Right forelimb (tissue), 1 donor: ENCODE results near the gene PRR16.
A peak's percentile ranks its signal among the peaks of the same experiment; 100 is the strongest.
"Not testable (repeated sequence)": the region's sequence is repeated elsewhere in the genome, so short reads cannot be mapped to it uniquely, and the experiment has no call there.

ENCODE experiments used
- DNase-seq: peaks from one replicate; pipeline ENCODE4 v3.0.0-alpha.2; 2018

PRR16 gene

GRCh38 chr5:120463991-120464626, at the start of gene PRR16:
PRR16 (plus strand) TSS chr5:120464300.
- peak; percentile 71 for DNase-seq

GRCh38 chr5:120415985-120416384, 48.1 kb upstream of the PRR16 start:
- no peak for DNase-seq

GRCh38 chr5:120419127-120419526, 45.0 kb upstream of the PRR16 start:
- no peak for DNase-seq

- not testable (repeated sequence) for DNase-seq
Measured at GRCh38 chr5:120426633-120427275, 37.3 kb upstream of the PRR16 start.

GRCh38 chr5:120430572-120430971, 33.5 kb upstream of the PRR16 start:
- DNase-seq: no peak

GRCh38 chr5:120432861-120433260, 31.2 kb upstream of the PRR16 start:
- no peak for DNase-seq

- DNase-seq: no peak
Measured at GRCh38 chr5:120435129-120435528, 29.0 kb upstream of the PRR16 start.

- DNase-seq: no peak
Measured at GRCh38 chr5:120436996-120437395, 27.1 kb upstream of the PRR16 start.

GRCh38 chr5:120442694-120443093, 21.4 kb upstream of the PRR16 start:
- no peak for DNase-seq

- DNase-seq: no peak
Measured at GRCh38 chr5:120443607-120444006, 20.5 kb upstream of the PRR16 start.

- DNase-seq: no peak
Measured at GRCh38 chr5:120446068-120446492, 18.0 kb upstream of the PRR16 start.

GRCh38 chr5:120446901-120447300, 17.2 kb upstream of the PRR16 start:
- DNase-seq: no peak

- DNase-seq: no peak
Measured at GRCh38 chr5:120447706-120448239, 16.3 kb upstream of the PRR16 start.

- no peak for DNase-seq
Measured at GRCh38 chr5:120449501-120449900, 14.6 kb upstream of the PRR16 start.

GRCh38 chr5:120450910-120451309, 13.2 kb upstream of the PRR16 start:
- DNase-seq: no peak

- DNase-seq: no peak
Measured at GRCh38 chr5:120451445-120451844, 12.7 kb upstream of the PRR16 start.

GRCh38 chr5:120452471-120452870, 11.6 kb upstream of the PRR16 start:
- no peak for DNase-seq

GRCh38 chr5:120454094-120454798, 9.9 kb upstream of the PRR16 start:
- DNase-seq: no peak

- DNase-seq: no peak
Measured at GRCh38 chr5:120456006-120456405, 8.1 kb upstream of the PRR16 start.

- no peak for DNase-seq
Measured at GRCh38 chr5:120457839-120458507, 6.1 kb upstream of the PRR16 start.

- DNase-seq: not testable (repeated sequence)
Measured at GRCh38 chr5:120458508-120458847, 5.6 kb upstream of the PRR16 start.

- DNase-seq: no peak
Measured at GRCh38 chr5:120461251-120461650, 2.8 kb upstream of the PRR16 start.

- no peak for DNase-seq
Measured at GRCh38 chr5:120463006-120463680, 957 bp upstream of the PRR16 start.
